A204.1 (cell line): ENCODE measurements around the gene NEUROD6.

Experiments
- FAIRE-seq: peaks from 2 replicates; lab custom pipeline; 2012; peaks lifted over from hg19 to GRCh38; lab: Jason Lieb, UNC

Gene NEUROD6

DNA sequence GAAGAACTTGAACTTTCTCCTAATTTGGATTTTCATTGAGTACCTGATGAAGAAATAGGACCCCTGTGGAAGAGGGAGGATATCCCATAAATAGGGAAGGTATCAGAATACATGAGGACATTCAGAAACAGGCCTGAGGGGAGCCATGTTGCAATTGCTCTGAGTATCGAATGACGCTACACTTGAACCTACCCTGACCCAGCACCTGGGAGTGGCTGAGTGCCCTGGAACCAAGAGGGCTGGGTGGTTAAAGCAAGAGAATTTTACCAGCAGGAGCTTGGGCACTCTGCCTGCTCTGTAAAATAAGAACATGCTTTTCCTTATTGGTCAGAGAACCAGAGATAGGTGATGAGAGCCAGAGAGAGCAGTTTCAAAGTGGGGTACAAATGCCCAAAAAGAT, 7.2 kb downstream of the NEUROD6 start:
- no peak for FAIRE-seq

DNA sequence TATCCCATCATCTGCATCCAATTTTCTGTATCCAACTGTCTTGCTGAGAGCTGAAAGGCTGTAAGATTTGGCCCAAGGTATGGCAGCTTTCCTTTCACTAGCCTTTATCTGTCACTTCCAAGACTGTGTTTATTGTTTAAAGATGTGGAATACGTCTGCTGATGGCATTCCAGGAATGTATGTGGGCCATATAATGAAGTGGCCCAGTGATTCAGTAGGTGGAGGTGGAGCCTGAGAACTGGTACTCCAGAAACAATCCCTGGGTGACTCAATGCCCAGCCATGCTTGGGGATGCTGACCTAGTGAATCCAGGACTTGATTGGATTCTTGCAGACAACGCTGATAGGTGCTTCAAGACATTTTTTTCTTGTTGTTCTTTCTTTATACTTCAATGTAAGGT, 13.5 kb downstream of the NEUROD6 start:
- no peak for FAIRE-seq

DNA sequence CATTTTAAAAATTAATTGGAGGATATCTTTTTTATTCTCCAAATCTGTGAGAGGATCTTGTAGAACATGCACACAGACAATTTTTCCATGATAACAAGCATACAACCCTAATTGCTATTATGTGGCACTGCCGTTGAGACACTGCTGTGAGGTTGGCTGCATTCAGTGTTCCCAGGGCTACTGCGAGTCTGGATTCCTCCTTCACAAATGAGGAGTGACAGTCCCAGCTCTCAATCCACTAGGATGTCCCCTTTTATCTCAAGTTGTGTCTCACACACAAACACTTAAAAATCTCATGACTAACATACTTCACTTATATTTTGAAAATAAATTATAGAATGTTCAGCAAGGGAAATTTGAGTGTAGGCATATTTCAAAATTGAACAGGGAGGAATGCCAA, 14.1 kb downstream of the NEUROD6 start:
- FAIRE-seq = no peak

DNA sequence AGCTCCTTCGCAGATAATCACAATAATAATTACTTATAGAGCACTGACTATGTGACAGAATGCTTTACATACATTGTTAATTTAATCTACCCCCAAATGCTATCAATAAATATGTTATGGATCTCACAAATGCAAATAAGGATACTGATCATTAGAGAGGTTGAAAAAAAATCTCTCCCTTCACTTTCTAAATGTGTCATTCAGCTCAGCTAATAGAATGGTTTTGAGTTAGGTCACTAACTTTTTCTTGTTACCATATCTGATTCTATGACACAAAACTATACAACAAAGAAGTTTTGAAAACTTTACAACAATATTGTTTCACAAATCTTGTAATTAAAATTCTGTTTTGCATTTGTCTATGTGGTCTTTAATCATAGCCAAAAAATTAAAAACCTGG, 17.4 kb downstream of the NEUROD6 start:
- no peak for FAIRE-seq

DNA sequence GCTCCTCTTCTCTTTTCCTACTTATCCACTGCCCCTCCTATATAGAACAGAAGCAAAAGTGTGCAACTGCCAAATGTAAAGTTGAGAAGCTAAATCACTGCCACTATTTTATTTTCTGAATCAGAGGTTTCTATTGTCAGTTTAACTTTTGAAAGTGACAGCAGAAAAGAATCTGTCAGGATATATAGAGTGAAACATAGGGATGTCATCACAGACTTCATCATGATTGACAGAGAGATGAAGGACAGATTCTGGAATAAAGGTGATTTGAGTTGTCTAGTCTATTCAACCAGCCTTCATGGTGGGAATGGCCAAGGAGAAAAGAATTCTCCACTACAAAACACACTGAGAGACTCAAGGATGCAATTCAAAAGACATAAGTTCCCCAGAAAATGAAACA, 19.9 kb downstream of the NEUROD6 start:
- no peak for FAIRE-seq

DNA sequence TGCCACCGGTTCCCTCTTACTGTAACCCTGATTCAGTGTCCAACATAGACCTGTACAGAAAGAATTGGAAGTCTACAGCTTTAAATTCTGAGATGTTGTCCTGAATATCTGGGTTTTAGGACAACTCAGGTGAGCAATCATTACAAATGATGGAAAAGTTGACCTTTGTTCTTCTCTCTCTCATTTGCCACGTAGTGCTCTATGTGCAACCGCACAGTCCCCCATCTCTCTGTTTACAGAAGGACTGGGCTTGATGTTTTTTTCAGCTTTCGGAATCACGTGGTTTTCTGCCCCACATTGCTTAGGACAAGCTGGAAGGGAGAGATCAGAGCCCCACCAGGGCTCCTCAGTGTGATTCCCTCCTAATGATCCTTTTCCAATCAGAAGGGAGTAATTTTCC, 22.2 kb downstream of the NEUROD6 start:
- FAIRE-seq = no peak

DNA sequence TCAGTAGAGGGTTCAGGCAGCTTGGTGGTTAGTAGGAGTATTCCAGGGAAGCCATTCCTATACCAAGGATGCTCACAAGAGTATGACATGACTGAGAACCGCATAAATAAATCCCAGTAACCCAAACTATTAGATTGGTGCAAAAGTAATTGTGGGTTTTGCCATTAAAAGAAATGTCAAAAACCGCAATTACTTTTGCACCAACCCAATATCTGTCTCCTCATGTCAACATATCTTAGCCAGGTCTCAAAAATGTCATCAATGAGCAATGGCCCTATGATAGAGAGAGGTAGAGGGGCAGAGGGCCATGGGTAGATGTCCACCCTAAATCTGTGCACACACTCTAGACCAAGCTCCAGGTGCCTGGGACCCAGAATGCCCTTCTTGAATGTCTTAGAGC, 23.6 kb downstream of the NEUROD6 start:
- no peak for FAIRE-seq

DNA sequence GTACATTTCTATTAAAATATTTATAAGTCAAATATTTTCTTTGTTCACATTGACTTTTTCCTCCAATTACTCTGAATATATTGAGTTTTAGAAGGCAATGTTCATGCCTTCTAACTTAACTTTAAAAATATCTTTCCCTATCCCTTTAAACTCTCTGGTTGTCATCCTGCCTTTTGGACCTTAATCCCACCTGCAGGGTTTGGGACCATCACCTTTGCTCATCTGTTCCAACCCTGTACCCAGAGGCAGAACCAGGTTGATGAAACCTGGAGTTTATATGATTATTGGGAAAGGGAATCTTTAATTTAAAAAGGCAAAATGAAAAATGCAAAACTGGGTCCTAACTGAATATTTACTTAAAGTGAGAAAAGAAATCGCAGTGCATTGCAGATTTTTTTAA, 24.8 kb downstream of the NEUROD6 start:
- FAIRE-seq = no peak

DNA sequence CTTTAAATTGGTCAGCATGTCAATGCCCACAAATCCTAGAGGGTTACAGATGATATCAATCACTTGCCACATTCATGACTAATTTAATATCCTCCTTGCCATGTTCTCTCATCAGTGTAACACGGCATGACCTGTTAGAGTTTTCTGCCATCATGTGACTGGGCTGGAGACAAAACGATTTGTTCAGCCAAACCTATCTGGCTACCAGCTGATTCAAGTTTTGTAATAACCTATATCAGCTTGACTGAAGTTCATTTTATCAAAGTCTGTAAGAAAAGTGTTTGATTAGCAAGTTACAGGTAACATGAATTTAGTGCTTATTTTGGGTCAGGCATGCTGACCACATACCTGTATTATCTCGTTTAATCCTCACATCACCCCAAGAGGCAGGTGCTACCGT, 25.7 kb downstream of the NEUROD6 start:
- FAIRE-seq = no peak

DNA sequence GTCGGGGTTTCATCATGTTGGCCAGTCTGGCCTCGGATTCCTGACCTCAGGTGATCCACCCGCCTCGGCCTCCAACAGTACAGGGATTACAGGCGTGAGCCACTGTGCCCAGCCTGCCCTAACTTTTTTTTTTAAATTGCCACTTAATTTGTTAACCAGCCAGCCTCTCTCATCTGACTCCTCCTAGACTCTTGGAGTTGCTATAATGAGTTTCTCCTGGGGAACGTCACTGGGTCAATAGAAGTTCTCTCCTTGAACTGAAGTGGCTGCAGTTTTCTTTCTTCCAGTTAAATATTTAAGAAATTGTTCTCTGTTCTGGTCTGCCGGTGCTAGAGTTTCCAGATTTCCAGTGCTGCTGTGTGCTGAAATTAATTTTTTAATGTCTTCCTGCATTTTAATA, 27.6 kb downstream of the NEUROD6 start:
- no peak for FAIRE-seq

DNA sequence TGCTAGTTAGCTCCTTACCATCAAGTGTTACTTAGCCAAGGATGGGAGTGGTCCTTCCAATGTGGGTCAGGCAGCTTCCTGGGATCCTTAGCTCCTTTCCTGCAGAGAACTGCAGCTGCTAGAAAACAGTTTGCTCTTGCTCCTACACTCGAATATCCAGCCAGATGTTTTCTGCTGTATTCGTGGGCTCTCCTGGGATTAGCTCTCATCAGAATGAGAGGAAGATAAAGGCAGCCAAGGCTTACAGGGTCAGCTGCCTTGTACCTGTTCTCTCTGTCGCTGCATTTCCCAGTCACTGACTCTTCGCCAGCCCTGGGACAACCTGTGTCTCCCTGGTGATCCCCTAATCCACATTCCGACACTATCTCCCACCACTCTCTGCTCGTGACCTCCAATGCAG, 29.0 kb downstream of the NEUROD6 start:
- no peak for FAIRE-seq

DNA sequence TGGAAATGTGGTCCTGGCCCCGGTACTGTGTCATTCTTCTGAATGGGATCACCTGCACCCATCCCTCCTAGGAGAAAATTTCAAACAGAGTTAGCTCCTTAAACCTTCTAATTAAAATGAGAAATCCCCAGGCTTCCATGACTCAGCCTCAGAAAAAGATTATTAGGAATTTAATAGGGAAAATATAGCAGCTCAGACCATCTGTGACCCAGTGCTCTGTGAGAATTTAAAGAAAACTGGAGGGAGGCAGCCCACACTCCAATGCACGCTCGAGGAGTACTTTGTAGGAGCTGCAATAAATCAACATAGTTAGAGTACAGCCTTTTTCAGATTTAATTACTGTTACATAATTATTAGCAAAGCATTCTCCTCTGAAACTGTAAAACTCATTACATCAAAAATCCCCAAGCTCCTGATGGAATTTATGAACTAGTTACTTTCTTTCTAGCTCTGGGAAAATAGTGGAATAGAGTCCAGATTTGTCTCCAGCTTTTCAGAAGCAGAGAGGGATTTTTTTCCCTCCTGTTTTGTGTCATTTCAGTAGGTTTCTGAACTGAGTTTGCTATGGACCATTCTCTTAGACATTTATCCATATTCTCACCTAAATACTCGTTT, 30.1 kb downstream of the NEUROD6 start:
- no peak for FAIRE-seq

DNA sequence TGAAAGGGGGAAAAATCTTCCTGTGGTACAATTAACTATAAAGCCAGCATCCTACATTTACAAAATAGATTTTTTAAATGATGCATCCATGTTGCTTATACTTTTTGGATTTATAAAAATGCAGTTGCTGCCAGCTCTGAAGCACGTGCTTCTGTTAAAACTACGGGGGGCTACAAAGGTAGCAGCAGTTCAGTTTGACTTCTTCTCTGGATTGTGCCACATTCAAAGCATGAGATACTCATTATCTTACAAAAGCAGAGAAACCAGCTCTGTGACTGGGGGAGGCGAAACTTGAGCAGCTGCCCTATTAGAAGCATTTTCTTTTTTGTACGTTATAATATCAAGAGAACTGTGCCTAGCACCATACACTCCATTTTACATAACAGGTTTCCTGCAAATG, 31.1 kb downstream of the NEUROD6 start:
- no peak for FAIRE-seq

DNA sequence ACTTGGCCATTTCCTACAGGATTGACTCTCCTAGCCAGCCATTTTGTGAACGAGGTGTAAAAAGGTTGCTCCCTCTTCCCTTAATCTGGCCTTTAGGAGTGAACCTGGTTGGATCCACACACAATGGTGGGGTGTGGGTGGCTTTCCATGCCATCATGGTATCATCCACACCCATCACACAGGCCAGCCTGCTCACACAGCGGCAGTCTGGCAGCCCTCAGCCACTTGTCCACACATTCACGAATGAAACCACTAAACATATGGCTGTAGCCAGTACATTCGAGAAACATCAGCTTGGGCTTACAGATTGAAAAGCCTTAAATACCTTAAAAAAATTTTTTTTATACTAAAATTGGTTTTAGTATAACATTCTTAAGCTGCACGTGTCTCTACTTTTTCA, 31.9 kb downstream of the NEUROD6 start:
- no peak for FAIRE-seq

DNA sequence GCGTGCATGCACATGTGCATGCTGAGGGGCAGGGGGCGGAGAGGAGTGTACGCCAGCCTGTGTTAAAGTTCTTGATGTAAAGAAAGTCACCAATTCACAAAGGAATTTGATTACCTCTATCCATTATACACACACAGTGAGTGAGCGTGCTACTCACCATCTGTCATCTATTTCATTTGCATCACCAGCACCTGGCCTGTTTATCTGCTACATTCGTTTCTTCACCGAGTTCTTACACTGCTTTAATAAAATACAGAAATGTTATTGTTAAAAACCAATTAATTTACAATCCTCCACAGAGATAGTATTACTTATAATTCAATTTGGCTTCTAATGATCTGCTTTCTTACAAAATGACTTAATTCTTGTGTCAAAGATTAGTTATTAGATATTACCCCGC, 32.6 kb downstream of the NEUROD6 start:
- no peak for FAIRE-seq

DNA sequence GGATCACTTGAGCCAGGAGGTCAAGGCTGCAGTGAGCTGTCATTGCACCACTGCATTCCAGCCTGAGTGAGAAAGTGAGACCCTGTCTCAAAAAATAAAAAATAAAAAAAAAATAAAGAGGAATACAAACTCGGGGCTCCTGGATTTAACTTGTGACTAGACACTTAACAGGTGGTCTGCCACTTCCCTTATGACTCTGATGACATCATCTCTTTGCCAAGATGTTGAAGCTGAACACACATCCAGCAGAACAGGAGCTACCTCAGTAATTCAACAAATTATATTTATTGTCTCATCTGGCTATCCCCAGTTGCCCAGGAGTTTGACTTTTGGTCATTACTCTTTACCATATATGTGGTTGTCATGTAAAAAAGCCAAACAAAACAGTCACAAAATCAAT, 35.3 kb downstream of the NEUROD6 start:
- no peak for FAIRE-seq

DNA sequence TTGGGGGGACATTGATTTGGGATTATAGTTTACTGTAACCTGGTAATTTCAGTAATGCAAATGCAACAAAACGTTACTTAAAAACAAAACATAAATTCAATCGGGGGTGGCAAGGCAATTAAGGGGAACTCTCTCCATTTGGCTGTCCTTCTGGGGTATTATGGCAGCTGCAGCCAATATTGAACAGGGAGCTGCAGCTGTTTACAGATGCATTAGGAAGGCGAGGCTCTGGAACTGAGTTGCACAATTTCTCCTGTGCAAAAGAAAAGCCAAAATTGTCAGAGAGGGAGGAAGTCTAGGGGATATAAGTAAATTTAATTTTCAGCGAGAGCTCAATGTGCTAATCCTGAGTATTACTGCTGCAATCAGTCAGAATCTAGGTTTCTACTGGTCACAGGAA, 36.1 kb downstream of the NEUROD6 start:
- FAIRE-seq = no peak

DNA sequence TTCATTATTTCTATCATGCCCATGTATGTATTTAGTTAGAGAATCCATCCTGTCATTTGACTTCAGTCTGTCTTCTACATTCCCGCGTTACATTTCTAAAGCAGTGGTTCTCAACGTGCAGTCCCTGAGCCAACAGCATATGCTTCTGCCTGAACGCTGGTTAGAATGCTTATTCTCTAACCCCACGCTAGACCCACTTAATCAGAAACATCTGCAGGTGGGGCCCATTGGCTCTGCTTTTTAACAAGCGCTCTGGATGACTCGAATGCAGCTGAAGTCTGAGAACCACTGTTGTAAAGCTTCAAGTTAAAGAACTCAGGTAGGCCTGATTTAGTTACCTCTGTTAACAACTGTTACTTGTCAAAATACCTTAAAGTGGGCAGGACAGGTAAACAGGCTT, 38.2 kb downstream of the NEUROD6 start:
- FAIRE-seq = no peak

DNA sequence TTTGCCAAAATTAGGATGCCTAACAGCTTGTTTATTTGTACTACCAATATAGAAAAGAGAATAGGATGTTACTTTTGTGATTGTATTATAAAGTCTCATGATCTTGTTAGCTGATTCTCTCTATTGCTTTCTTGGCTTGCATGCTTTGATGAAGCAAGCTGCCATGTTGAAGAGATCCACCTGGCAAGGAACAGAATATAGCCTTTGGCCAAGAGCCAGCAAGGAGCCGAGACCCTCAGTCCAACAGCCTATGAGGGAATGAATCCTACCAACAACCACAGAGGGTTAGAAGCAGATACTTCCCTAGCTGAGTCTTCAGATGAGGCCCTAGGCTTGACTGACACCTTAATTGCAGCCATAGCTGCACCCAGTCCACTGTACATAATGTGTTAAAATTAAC, 41.2 kb downstream of the NEUROD6 start:
- FAIRE-seq = no peak

DNA sequence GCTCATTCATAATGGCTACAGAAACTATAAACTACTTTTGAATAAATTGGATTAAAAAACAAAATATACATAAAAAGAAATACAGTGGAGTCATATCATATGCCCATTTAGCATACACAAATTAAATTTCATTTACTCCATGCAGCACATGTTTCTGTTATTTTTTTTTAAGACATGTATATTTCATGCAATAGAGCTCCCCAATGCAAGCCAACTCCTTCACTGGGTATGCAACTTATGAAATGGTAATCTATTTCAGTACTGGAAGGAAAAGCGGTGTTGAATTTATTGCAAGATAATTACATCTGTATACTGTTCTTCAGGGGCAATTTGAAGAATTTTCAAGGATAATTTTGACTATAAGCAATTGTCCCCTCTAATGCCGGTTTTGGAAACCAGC, 49.9 kb downstream of the NEUROD6 start:
- no peak for FAIRE-seq
